Liver (tissue), 3 donors: ENCODE measurements around the gene BRCA1.
"Not testable (repeated sequence)": the region's sequence is repeated elsewhere in the genome, so short reads cannot be mapped to it uniquely, and the experiment has no call there.

Experiments
- ATF3 ChIP-seq: IDR thresholded peaks from 2 replicates; pipeline ENCODE4 v1.6.1; 2016; ENCODE audit warnings: antibody characterized with exemption
- CTCF ChIP-seq: fragments of 150-350 bp; IDR thresholded peaks from 2 replicates; pipeline ENCODE4 v1.5.1; 2017; ENCODE audit warnings: improper control_type of control experiment, low read depth, low read length; ENCODE audit not compliant: missing input control
- EGR1 ChIP-seq, 2 donors: IDR thresholded peaks; 2 replicates each; pipeline ENCODE4 v1.6.1; 2016 to 2018; ENCODE audit warnings: antibody characterized with exemption in 2 of 2, low read depth in 2 of 2
- GABPA ChIP-seq, 2 donors: IDR thresholded peaks in 1 of 2; conservative IDR thresholded peaks in 1 of 2; 2 replicates each; pipeline ENCODE4 v1.6.1; 2016; ENCODE audit warnings: antibody characterized with exemption in 2 of 2, mild to moderate bottlenecking in 1 of 2, moderate library complexity in 1 of 2
- HNF4A ChIP-seq, 2 donors: conservative IDR thresholded peaks; 2 replicates each; pipeline ENCODE4 v1.6.1; 2016; ENCODE audit warnings: antibody characterized with exemption in 2 of 2, mild to moderate bottlenecking in 2 of 2
- JUND ChIP-seq, 2 donors: IDR thresholded peaks; 2 replicates each; pipeline ENCODE4 v1.6.1; 2016; ENCODE audit warnings: antibody characterized with exemption in 2 of 2
- MAX ChIP-seq: IDR thresholded peaks from 2 replicates; pipeline ENCODE4 v1.6.1; 2016; ENCODE audit warnings: antibody characterized with exemption
- RAD21 ChIP-seq, 2 donors: IDR thresholded peaks; 2 replicates each; pipeline ENCODE4 v1.6.1; 2016; ENCODE audit warnings: antibody characterized with exemption in 2 of 2, mild to moderate bottlenecking in 2 of 2
- REST ChIP-seq: IDR thresholded peaks from 2 replicates; pipeline ENCODE4 v1.6.1; 2016; ENCODE audit warnings: antibody characterized with exemption, mild to moderate bottlenecking
- RXRA ChIP-seq, 2 donors: IDR thresholded peaks; 2 replicates each; pipeline ENCODE4 v1.6.1; 2017 to 2018; ENCODE audit warnings: antibody characterized with exemption in 2 of 2, mild to moderate bottlenecking in 1 of 2
- SP1 ChIP-seq: IDR thresholded peaks from 2 replicates; pipeline ENCODE4 v1.6.1; 2018; ENCODE audit warnings: antibody characterized with exemption, mild to moderate bottlenecking
- TAF1 ChIP-seq: conservative IDR thresholded peaks from 2 replicates; pipeline ENCODE4 v1.6.1; 2016; ENCODE audit warnings: antibody characterized with exemption, mild to moderate bottlenecking
- YY1 ChIP-seq: IDR thresholded peaks from 2 replicates; pipeline ENCODE4 v1.6.1; 2016; ENCODE audit warnings: antibody characterized with exemption, mild to moderate bottlenecking
- donor health status: healthy.
- donor health status: healthy.

GRCh38 chr17:43000894-43001293, 124.3 kb downstream of the BRCA1 start:
- not testable (repeated sequence) for TF ChIP-seq HNF4A (conservative IDR thresholded peaks at IDR 0.05); CTCF; TAF1; RAD21 (IDR thresholded peaks at IDR 0.05); MAX; YY1; JUND (IDR thresholded peaks at IDR 0.05); RXRA (IDR thresholded peaks at IDR 0.05); REST; ATF3; SP1; EGR1 (IDR thresholded peaks at IDR 0.05; ENCODE audit: low read depth in 2 of 2); GABPA (IDR thresholded peaks at IDR 0.05 in 1 of 2, conservative IDR thresholded peaks at IDR 0.05 in 1 of 2)
